MCF 10A (cell line): ENCODE measurements around the gene ISCA1. TPM values are rescaled to one million over a fixed set of nuclear protein-coding genes. Genes with fewer than 3 reads are reported as not detected.

Experiments
- BruUV-seq: library from RNA; stranded (reverse); fragments of 400-500 nt; replicated peaks from 2 replicates; lab custom pipeline; 2021; lab: Mats Ljungman, UMichigan
- CTCF ChIA-PET: fragments of 300-600 bp; sonication (Branson Sonifier 250); formaldehyde crosslinking; extraction: SDS; loops from one replicate; lab custom pipeline; 2021; ENCODE audit warnings: antibody characterized with exemption, inconsistent platforms; lab: Yijun Ruan, JAX
- POLR2A ChIA-PET: fragments of 300-600, 350-650 bp; sonication (Branson Sonifier 250); formaldehyde crosslinking; extraction: SDS; loops from one replicate; lab custom pipeline; 2020; ENCODE audit warnings: antibody characterized with exemption, inconsistent platforms; lab: Yijun Ruan, JAX
- DNase-seq: peaks from one replicate; pipeline ENCODE4 v3.0.0-alpha.2; 2018; ENCODE audit not compliant: unreplicated experiment
- H3K27ac Mint-ChIP-seq: one replicate; pipeline ENCODE4 v1.8.0; 2022; ENCODE audit warnings: mild to moderate bottlenecking, low read depth, mixed read lengths; ENCODE audit not compliant: unreplicated experiment
- H3K27me3 Mint-ChIP-seq: one replicate; pipeline ENCODE4 v1.8.0; 2022; ENCODE audit warnings: mixed read lengths; ENCODE audit not compliant: insufficient read depth, unreplicated experiment
- H3K36me3 Mint-ChIP-seq: one replicate; pipeline ENCODE4 v1.8.0; 2022; ENCODE audit warnings: mild to moderate bottlenecking, moderate library complexity, mixed read lengths; ENCODE audit not compliant: insufficient read depth, unreplicated experiment
- H3K4me1 Mint-ChIP-seq: one replicate; pipeline ENCODE4 v1.8.0; 2022; ENCODE audit warnings: mixed read lengths; ENCODE audit not compliant: insufficient read depth, unreplicated experiment
- H3K4me3 Mint-ChIP-seq: one replicate; pipeline ENCODE4 v1.8.0; 2022; ENCODE audit warnings: mild to moderate bottlenecking, moderate library complexity, mixed read lengths; ENCODE audit not compliant: unreplicated experiment
- H3K9me3 Mint-ChIP-seq: one replicate; pipeline ENCODE4 v1.8.0; 2022; ENCODE audit warnings: mixed read lengths; ENCODE audit not compliant: unreplicated experiment
- CTCF ChIP-seq: fragments of 200-600 bp; IDR thresholded peaks from one replicate; pipeline ENCODE4 v1.8.0; 2022; ENCODE audit warnings: antibody characterized with exemption, mild to moderate bottlenecking; ENCODE audit not compliant: unreplicated experiment
- intact Hi-C: fragments of 100-400 bp; cut with micrococcal nuclease; formaldehyde crosslinking; loops from 2 replicates; pipeline ENCODE4 v1.14.1; 2022
- total RNA-seq: library from RNA; stranded (reverse); gene quantifications from 2 replicates; pipeline ENCODE4 v1.2.3, GENCODE V29; 2022

ISCA1 gene
- total RNA-seq, 1 experiment from 2014 or later, result 31.1 TPM

DNA sequence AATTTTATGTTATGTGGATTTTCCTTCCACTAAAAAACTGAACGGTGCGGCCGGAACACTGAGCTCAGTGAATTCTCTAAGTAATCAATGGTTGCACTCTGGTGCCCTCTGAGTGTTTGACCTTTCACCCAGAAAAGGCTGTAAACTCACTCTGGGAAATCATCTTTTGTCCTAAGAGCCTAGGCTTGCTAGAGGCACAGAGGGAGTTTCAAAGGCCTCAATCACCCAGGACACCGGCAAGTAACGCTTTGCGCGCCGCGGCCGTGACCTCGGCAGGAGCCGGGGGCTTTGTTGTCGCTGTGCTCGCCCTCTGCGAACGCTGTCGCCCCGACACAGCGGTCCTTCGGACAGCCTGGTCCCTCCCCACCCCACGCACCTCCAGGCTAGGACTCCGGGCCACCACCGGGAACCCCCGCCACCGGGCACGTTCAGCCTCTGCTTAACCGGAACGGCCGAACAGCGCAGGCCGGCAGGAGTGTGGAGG is 703 bp downstream of the ISCA1 start:
- ChIA-PET CTCF (interaction anchor here (0.5 to 1.4 kb wide), 2 partner anchors 39 to 42 kb away, joined by 3 to 5 read pairs; no protein-coding TSS in a partner anchor), POLR2A (interaction anchor here (0.6 to 2.1 kb wide), 16 partner anchors 10 to 538 kb away, joined by 3 to 15 read pairs (median 4); partner anchors contain the start of genes NAA35 and TUT7)
- peak; percentile 33 for DNase-seq
- no peaks in the 10 kb centered on the region for H3K9me3 Mint-ChIP-seq
- no TSS peak for BruUV-seq
- H3K27me3 Mint-ChIP-seq, result no peaks in the 10 kb centered on the region
- peaks cover 24% of the 10 kb centered on the region for H3K4me1 Mint-ChIP-seq
- peak overlapping the region; percentile 93 for H3K27ac Mint-ChIP-seq
- intact Hi-C loops, result loop anchor here (2.0 to 5.0 kb wide), 2 partner anchors 73 to 126 kb away; partner anchors contain the start of gene TUT7
- peak overlapping the region; percentile 80 for H3K4me3 Mint-ChIP-seq
- no peak for TF ChIP-seq CTCF
- peaks cover 52% of the 10 kb centered on the region for H3K36me3 Mint-ChIP-seq

GRCh38 chr9:86280580-86280979 is 1.8 kb downstream of the ISCA1 start:
- CTCF ChIA-PET, result interaction anchor here (1.4 kb wide), 1 partner anchor 41 kb away, joined by 5 read pairs; no protein-coding TSS in a partner anchor

GRCh38 chr9:86279839-86280238 is 2.5 kb downstream of the ISCA1 start:
- no peak overlapping the region for H3K27ac Mint-ChIP-seq
- ChIA-PET CTCF (no interaction called here), POLR2A (interaction anchor here (0.6 kb wide), 1 partner anchor 470 kb away, joined by 3 read pairs; no protein-coding TSS in a partner anchor)
- H3K4me1 Mint-ChIP-seq, result peaks cover 30% of the 10 kb centered on the region
- no peak for TF ChIP-seq CTCF
- no peaks in the 10 kb centered on the region for H3K27me3 Mint-ChIP-seq
- intact Hi-C loops, result loop anchor here (5.0 kb wide), 1 partner anchor 127 kb away; no protein-coding TSS in a partner anchor
- no TSS peak for BruUV-seq
- H3K9me3 Mint-ChIP-seq, result no peaks in the 10 kb centered on the region
- DNase-seq, result no peak
- H3K4me3 Mint-ChIP-seq, result peak overlapping the region; percentile 60
- peaks cover 36% of the 10 kb centered on the region for H3K36me3 Mint-ChIP-seq

More at GRCh38 chr9:86280580-86280979, 1.8 kb downstream of the ISCA1 start:
- H3K4me3 Mint-ChIP-seq, result peak overlapping the region; percentile 80
- no peak for DNase-seq
- BruUV-seq, result no TSS peak
- H3K27me3 Mint-ChIP-seq, result no peaks in the 10 kb centered on the region
- peaks cover 27% of the 10 kb centered on the region for H3K4me1 Mint-ChIP-seq
- H3K9me3 Mint-ChIP-seq, result no peaks in the 10 kb centered on the region
- intact Hi-C loops, result loop anchor here (5.0 kb wide), 1 partner anchor 127 kb away; no protein-coding TSS in a partner anchor
- TF ChIP-seq CTCF, result no peak
- POLR2A ChIA-PET, result interaction anchor here (1.1 to 1.5 kb wide), 3 partner anchors 42 to 125 kb away, joined by 5 read pairs; no protein-coding TSS in a partner anchor
- H3K27ac Mint-ChIP-seq, result no peak overlapping the region
- peaks cover 43% of the 10 kb centered on the region for H3K36me3 Mint-ChIP-seq

DNA sequence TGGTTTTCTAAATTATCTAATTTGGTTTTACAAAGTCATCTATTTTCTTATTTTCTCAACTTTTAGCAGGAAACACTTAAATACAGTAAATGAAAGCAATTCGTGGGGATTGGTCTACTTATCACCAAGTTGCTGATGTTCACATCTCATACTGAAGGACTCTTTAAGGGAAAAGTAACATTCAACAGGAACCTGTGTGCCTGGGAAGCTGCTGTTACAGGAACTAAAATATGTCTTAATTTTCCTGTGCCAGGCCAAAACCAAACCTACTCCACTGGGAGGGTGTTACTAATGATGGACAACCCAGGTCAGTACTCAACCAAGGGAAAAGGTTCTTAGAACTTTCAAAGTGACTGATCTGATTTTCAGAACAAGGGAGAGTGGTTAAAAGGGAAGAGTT is 5.3 kb downstream of the ISCA1 start:
- peaks cover 20% of the 10 kb centered on the region for H3K4me1 Mint-ChIP-seq
- H3K4me3 Mint-ChIP-seq, result no peak overlapping the region
- POLR2A ChIA-PET, result no interaction called here
- CTCF ChIA-PET, result interaction anchor here (2.4 kb wide), 1 partner anchor 74 kb away, joined by 7 read pairs; no protein-coding TSS in a partner anchor
- no peaks in the 10 kb centered on the region for H3K27me3 Mint-ChIP-seq
- TF ChIP-seq CTCF, result no peak
- H3K36me3 Mint-ChIP-seq, result peaks cover 31% of the 10 kb centered on the region
- no peak for DNase-seq
- intact Hi-C loops, result no loop called here
- H3K27ac Mint-ChIP-seq, result peak overlapping the region; percentile 64
- no peaks in the 10 kb centered on the region for H3K9me3 Mint-ChIP-seq
- BruUV-seq, result no TSS peak
